ENCODE data around the gene TMPRSS3. TPM values are rescaled to one million over a fixed set of nuclear protein-coding genes. Genes with fewer than 3 reads are reported as not detected.

The TMPRSS3 gene
- total RNA-seq, 1 experiment from 2014 or later = 4.3 TPM

GRCh38 chr21:42437786-42438185, 41.9 kb upstream of the TMPRSS3 start:
- no peak for TF ChIP-seq EZH2 (IDR thresholded peaks at IDR 0.05; ENCODE audit: low read depth)
- TF ChIP-seq, protein P1, sequence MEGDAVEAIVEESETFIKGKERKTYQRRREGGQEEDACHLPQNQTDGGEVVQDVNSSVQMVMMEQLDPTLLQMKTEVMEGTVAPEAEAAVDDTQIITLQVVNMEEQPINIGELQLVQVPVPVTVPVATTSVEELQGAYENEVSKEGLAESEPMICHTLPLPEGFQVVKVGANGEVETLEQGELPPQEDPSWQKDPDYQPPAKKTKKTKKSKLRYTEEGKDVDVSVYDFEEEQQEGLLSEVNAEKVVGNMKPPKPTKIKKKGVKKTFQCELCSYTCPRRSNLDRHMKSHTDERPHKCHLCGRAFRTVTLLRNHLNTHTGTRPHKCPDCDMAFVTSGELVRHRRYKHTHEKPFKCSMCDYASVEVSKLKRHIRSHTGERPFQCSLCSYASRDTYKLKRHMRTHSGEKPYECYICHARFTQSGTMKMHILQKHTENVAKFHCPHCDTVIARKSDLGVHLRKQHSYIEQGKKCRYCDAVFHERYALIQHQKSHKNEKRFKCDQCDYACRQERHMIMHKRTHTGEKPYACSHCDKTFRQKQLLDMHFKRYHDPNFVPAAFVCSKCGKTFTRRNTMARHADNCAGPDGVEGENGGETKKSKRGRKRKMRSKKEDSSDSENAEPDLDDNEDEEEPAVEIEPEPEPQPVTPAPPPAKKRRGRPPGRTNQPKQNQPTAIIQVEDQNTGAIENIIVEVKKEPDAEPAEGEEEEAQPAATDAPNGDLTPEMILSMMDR (conservative IDR thresholded peaks at IDR 0.05) = no peak
- DNase-seq = no peak
- POLR2A ChIA-PET (ENCODE audit: unreplicated experiment) = interaction anchor here (0.5 to 0.6 kb wide), 2 partner anchors 40 to 41 kb away, joined by 3 to 4 read pairs; no protein-coding TSS in a partner anchor
- Histone ChIP-seq H3F3A (ENCODE audit: insufficient read depth, low read depth) (no peaks in the 10 kb centered on the region), H3K27ac (no peak overlapping the region), H4K20me1 (ENCODE audit: insufficient read depth) (no peaks in the 10 kb centered on the region), H3K4me2 (no peak overlapping the region), H3K4me1 (replicated peaks; ENCODE audit: insufficient read depth) (peaks cover 6% of the 10 kb centered on the region; the same call in 1 of the 2 replicates), H3K9me3 (ENCODE audit: insufficient read depth, low read depth) (no peaks in the 10 kb centered on the region), H3K79me2 (ENCODE audit: low read depth) (no peaks in the 10 kb centered on the region), H3K4me3 (no peak overlapping the region), H3K27me3 (ENCODE audit: insufficient read depth, low read depth) (no peaks in the 10 kb centered on the region), H3K9me2 (ENCODE audit: insufficient read depth) (no peaks in the 10 kb centered on the region), H3K36me3 (ENCODE audit: low read depth) (no peaks in the 10 kb centered on the region), H2AFZ (no peak overlapping the region)
- CTCF ChIA-PET = no interaction called here
- no TSS peak for BruUV-seq (replicated peaks)
- intact Hi-C loops (cut with micrococcal nuclease; ENCODE audit: unreplicated experiment) = no loop called here

- Histone ChIP-seq H3K9me3 (ENCODE audit: insufficient read depth, low read depth) (no peaks in the 10 kb centered on the region), H3K79me2 (ENCODE audit: low read depth) (no peaks in the 10 kb centered on the region), H3K4me1 (replicated peaks; ENCODE audit: insufficient read depth) (peaks cover 6% of the 10 kb centered on the region; the same call in 1 of the 2 replicates), H3K4me2 (no peak overlapping the region), H3K36me3 (ENCODE audit: low read depth) (no peaks in the 10 kb centered on the region), H3K4me3 (no peak overlapping the region), H3K9me2 (ENCODE audit: insufficient read depth) (no peaks in the 10 kb centered on the region), H2AFZ (no peak overlapping the region), H3K27me3 (ENCODE audit: insufficient read depth, low read depth) (no peaks in the 10 kb centered on the region), H3F3A (ENCODE audit: insufficient read depth, low read depth) (no peaks in the 10 kb centered on the region), H4K20me1 (ENCODE audit: insufficient read depth) (no peaks in the 10 kb centered on the region), H3K27ac (no peak overlapping the region)
- DNase-seq = no peak
- intact Hi-C loops (cut with micrococcal nuclease; ENCODE audit: unreplicated experiment) = no loop called here
- ChIA-PET CTCF (no interaction called here), POLR2A (ENCODE audit: unreplicated experiment) (no interaction called here)
- no TSS peak for BruUV-seq (replicated peaks)
- TF ChIP-seq EZH2 (IDR thresholded peaks at IDR 0.05; ENCODE audit: low read depth) = no peak
- TF ChIP-seq, protein P1 (conservative IDR thresholded peaks at IDR 0.05) = no peak
Measured at GRCh38 chr21:42436914-42437313, 41.1 kb upstream of the TMPRSS3 start.

- no peak for DNase-seq
- H3K4me3 ChIP-seq = no peak overlapping the region
- no peaks in the 10 kb centered on the region for H3K79me2 ChIP-seq (ENCODE audit: low read depth)
- H3K36me3 ChIP-seq (ENCODE audit: low read depth) = no peaks in the 10 kb centered on the region
- CTCF ChIA-PET = no interaction called here
- no peak overlapping the region for H2AFZ ChIP-seq
- POLR2A ChIA-PET (ENCODE audit: unreplicated experiment) = no interaction called here
- no peaks in the 10 kb centered on the region for H4K20me1 ChIP-seq (ENCODE audit: insufficient read depth)
- no peak overlapping the region for H3K27ac ChIP-seq
- H3K9me2 ChIP-seq (ENCODE audit: insufficient read depth) = no peaks in the 10 kb centered on the region
- no peak for TF ChIP-seq EZH2 (IDR thresholded peaks at IDR 0.05; ENCODE audit: low read depth)
- TF ChIP-seq, protein P1 (conservative IDR thresholded peaks at IDR 0.05) = no peak
- H3K9me3 ChIP-seq (ENCODE audit: insufficient read depth, low read depth) = no peaks in the 10 kb centered on the region
- BruUV-seq (replicated peaks) = no TSS peak
- H3F3A ChIP-seq (ENCODE audit: insufficient read depth, low read depth) = no peaks in the 10 kb centered on the region
- peaks cover 6% of the 10 kb centered on the region; the same call in 1 of the 2 replicates for H3K4me1 ChIP-seq (replicated peaks; ENCODE audit: insufficient read depth)
- no peaks in the 10 kb centered on the region for H3K27me3 ChIP-seq (ENCODE audit: insufficient read depth, low read depth)
- H3K4me2 ChIP-seq = no peak overlapping the region
- intact Hi-C loops (cut with micrococcal nuclease; ENCODE audit: unreplicated experiment) = no loop called here
Measured at GRCh38 chr21:42435833-42436232, 40.0 kb upstream of the TMPRSS3 start.

Data from PC-9 (cell line).